GM18951 (cell line): Measurements from ENCODE around the gene LRIT2.

Experiments used
- POLR2A ChIP-seq: IDR thresholded peaks from 4 replicates; pipeline ENCODE4 v1.6.1; 2011; ENCODE audit warnings: mild to moderate bottlenecking; ENCODE audit not compliant: insufficient read length, insufficient read depth; ENCODE audit errors: extremely low read depth
- in situ Hi-C: fragments of 300-500 bp; cut with MboI; formaldehyde crosslinking; loops from one replicate; pipeline ENCODE4 v1.12.0; 2022; ENCODE audit warnings: low sequenced_read_pairs, mixed read lengths, inconsistent platforms; ENCODE audit not compliant: unreplicated experiment

The LRIT2 gene

DNA sequence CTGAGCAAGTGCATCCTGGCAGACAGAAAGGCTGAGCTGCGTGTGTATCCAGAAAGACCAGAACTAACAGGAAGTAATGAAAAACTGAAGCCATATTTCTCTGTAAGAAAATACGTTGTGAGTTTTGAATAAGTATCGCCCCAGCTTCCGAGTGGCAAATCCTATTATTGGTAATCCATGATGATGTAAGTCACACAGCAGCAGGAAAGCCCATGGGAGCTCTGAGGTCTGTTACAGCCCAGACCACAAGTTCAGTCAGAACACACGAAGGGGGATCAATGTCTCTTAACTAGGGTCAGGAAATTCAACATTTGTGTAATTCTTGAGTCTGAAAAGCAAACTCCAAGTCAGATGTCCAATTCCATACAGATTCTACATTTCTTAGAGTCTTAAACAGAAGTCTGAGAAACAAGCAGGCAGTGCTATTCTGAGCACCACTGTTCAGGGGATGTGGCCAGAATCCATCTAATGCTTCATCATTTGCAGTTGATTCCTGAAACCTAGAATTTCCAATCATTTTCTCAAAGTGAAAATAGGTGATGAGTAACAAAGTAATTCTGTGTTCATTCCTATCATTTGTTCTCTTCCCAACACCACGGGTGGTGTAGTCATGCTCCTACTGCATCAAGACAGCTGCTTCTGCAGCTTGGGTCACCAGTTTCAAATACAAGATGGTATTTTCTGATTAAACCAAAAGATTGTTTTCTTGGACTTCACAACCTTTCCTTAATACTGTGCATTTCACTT is at the start of gene LRIT2:
TSS of gene LRIT2 (minus strand) at position 118 of the 747 bp plus-strand sequence. CDS start at position 94, 24 bp downstream.
- TF ChIP-seq POLR2A: no peak
- in situ Hi-C loops: no loop called here

DNA sequence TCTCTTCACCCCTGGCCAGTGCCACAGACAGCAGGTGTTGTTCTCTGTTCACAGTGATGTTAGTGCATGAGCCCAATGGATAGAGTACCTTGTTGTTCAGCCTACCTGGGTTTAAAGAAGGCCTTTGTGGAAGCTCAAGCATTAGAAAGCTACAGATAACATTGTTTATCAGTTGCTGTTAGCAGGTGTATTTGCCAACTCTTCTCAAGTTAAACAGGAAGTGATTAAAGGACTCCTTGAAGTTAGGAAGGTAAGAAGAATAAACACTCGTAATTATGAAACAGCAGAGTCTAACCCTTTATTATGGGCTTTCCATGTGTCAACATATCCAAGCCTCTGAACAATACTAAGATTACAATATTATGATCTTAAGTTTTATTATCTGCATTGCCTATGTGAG is 45.4 kb upstream of the LRIT2 start:
- no peak for TF ChIP-seq POLR2A
- in situ Hi-C loops: no loop called here

DNA sequence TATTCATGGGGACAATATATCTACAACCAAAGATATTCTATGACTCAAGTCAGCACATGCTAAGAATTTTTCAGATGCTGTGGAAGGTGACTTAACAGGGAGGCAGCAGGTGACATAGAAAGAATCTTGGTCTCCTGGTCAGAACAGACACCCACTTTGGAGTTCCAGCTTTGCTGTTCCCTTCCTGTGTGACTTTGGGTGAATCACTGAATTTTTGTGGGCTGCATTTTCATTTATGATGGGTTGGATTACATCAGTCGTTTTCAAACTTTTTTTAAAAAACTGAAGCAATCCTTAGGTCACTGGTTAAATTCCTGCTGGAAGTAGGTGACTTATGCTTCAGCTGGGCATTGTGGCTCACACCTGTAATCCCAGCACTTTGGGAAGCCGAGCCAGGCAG is 44.4 kb upstream of the LRIT2 start:
- in situ Hi-C loops: loop anchor here (10.0 kb wide), 2 partner anchors 95 to 265 kb away; no protein-coding TSS in a partner anchor
- TF ChIP-seq POLR2A: no peak

- in situ Hi-C loops: loop anchor here (10.0 kb wide), 2 partner anchors 96 to 266 kb away; no protein-coding TSS in a partner anchor
- TF ChIP-seq POLR2A: no peak
Observed at GRCh38 chr10:84269162-84269561, 43.8 kb upstream of the LRIT2 start.

GRCh38 chr10:84267503-84268126 is 42.3 kb upstream of the LRIT2 start:
- in situ Hi-C loops: loop anchor here (10.0 kb wide), 2 partner anchors 97 to 267 kb away; no protein-coding TSS in a partner anchor
- no peak for TF ChIP-seq POLR2A

DNA sequence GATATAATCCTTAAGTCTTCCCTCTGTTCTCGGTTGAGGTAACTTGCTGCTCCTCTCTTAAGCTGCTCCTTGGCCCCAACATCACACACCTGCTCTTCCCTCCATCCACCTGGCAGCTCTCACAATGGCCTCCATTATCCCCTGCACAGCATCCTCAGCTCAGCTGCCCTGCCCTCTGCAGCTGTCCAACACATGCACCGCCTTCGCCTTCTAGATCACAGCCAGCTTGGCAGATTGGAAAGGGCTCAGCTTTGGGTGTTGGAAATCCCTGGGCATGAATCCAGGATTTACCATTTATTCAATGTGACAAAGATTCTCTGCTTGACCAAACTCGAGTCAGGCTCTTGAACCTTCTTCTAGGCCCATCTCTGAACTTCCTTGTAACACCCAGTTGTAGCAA is 40.1 kb upstream of the LRIT2 start:
- in situ Hi-C loops: loop anchor here (10.0 kb wide), 2 partner anchors 99 to 269 kb away; no protein-coding TSS in a partner anchor

GRCh38 chr10:84264611-84265141 is 39.3 kb upstream of the LRIT2 start:
- in situ Hi-C loops: loop anchor here (10.0 kb wide), 2 partner anchors 100 to 270 kb away; no protein-coding TSS in a partner anchor
- TF ChIP-seq POLR2A: no peak

More for the DNA sequence above, 40.1 kb upstream of the LRIT2 start:
- TF ChIP-seq POLR2A: no peak

DNA sequence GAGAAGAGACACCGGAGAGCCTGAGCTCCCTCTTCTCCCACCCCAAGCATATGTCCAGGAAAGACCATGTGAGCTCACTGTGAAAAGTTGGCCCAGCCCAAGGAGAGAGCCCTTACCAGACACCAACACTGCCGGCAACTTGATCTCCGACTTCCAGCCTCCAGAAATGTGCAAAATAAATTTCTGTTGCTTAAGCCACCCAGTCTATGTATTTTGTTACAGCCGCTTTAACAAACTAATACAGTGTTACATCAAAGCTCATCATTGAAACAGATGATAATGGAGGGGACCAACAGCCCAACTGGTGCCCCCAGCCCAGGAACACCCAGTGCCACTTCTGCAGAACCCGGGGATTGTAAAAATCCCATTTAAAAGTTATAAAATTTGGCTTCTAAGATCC is 38.4 kb upstream of the LRIT2 start:
- TF ChIP-seq POLR2A: no peak
- in situ Hi-C loops: loop anchor here (10.0 kb wide), 2 partner anchors 101 to 271 kb away; no protein-coding TSS in a partner anchor

DNA sequence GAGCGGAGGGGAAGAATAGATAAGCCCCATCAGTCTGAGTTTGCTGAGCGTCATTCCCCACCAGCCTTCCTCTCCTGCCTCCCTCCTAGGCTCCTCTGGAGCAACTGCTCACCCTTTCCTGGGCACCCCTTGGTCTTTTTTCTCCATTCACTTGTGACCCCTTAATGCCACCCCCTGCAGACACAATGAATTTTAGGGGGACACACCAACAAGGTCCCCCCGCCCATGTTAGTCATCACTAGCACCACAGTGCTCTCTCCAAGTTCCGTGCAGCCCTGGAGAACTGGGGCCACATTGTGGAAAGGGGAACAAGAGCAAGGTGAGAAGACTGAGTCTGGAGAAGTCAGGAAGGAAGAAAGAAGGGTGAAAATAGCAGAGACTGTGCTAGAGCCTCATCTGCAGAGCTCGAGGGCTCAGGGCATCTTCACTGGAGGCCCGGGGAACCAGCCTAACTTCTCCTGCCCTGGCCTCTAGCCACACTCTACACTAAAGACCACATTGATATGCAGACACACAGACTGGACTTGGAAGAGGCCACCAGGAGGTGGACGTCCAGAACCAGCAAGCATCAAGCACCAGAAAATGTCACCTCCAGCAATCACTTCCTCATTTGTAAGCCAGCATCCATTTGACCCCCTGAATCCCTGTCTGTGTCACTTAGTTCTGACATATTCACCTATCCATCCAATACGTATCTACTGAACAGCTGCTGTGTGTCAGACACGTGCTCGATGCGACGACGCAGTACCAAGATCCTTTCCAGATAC is 37.0 kb upstream of the LRIT2 start:
- in situ Hi-C loops: loop anchor here (10.0 kb wide), 2 partner anchors 102 to 272 kb away; no protein-coding TSS in a partner anchor
- no peak for TF ChIP-seq POLR2A

DNA sequence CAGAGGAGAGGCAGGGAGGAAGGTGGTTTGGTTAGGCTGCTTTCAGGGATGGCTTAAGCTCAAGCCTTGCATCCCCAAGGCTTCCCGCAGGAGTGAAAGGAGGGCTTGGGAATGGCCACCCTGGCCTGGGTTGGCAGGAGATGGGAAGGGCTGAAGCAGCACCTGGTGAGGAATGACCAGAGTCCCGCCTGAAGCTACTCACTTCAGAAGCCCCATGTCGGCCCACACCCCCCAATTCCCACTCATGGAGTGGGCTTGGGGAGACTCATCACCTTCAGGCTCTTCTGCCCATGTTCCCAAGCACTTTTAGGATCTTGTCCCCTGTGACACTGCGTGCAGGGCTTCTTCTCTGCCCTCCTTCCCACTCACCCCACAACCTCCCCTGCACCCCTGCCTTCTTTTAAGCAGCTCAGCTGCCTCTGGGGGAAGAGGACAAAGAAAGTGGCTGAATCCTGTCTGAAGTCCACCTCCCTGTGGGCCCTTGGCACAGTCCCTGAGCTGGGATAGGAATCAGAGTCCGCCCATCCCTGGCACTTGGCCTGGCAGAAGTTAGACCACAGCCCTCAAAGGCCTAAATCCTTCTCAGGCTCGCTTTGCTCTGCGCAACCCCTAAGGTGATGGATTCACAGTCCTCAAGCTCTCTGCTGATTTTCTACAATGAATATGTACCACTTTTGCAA is 36.0 kb upstream of the LRIT2 start:
- TF ChIP-seq POLR2A: no peak
- in situ Hi-C loops: loop anchor here (10.0 kb wide), 2 partner anchors 103 to 273 kb away; no protein-coding TSS in a partner anchor

GRCh38 chr10:84258034-84258695 is 32.8 kb upstream of the LRIT2 start:
- no peak for TF ChIP-seq POLR2A
- in situ Hi-C loops: no loop called here
